Karpas-422 (cell line): Measurements from ENCODE around the gene ANGEL1. TPM values are rescaled to one million over a fixed set of nuclear protein-coding genes. Genes with fewer than 3 reads are reported as not detected.

ENCODE experiments used
- DNase-seq: peaks from one replicate; pipeline ENCODE4 v3.0.0-alpha.2; 2015
- H2AFZ ChIP-seq: fragments of 200-600 bp; sonication (generic); 2 replicates; pipeline ENCODE4 v1.6.1; 2014; ENCODE audit warnings: antibody characterized with exemption, low read length, mixed read lengths
- H3K27ac ChIP-seq: fragments of 200-600 bp; sonication (generic); 2 replicates; pipeline ENCODE4 v1.5.1; 2014; ENCODE audit warnings: mild to moderate bottlenecking, low read length, moderate library complexity
- H3K27me3 ChIP-seq: fragments of 200-600 bp; sonication (generic); 2 replicates; pipeline ENCODE4 v1.6.1; 2014; ENCODE audit warnings: low read length, mixed read lengths
- H3K36me3 ChIP-seq: fragments of 200-600 bp; sonication (generic); 2 replicates; pipeline ENCODE4 v1.6.1; 2014; ENCODE audit warnings: low read length, mixed read lengths; ENCODE audit not compliant: insufficient read depth
- H3K4me1 ChIP-seq: fragments of 200-600 bp; sonication (generic); 2 replicates; pipeline ENCODE4 v1.6.1; 2014; ENCODE audit warnings: mild to moderate bottlenecking, low read length, mixed read lengths
- H3K4me2 ChIP-seq: fragments of 200-600 bp; sonication (generic); 2 replicates; pipeline ENCODE4 v1.6.1; 2014; ENCODE audit warnings: low read length, low read depth, mild to moderate bottlenecking; ENCODE audit not compliant: poor library complexity, severe bottlenecking
- H3K4me3 ChIP-seq: fragments of 200-600 bp; sonication (generic); 2 replicates; pipeline ENCODE4 v1.5.1; 2014; ENCODE audit warnings: mild to moderate bottlenecking, antibody characterized with exemption, low read length, mixed read lengths
- H3K79me2 ChIP-seq: fragments of 200-600 bp; sonication (generic); 2 replicates; pipeline ENCODE4 v1.6.1; 2014; ENCODE audit warnings: mild to moderate bottlenecking, low read length, mixed read lengths
- H3K9ac ChIP-seq: fragments of 200-600 bp; sonication (generic); 2 replicates; pipeline ENCODE4 v1.6.0; 2014; ENCODE audit warnings: low read length
- H3K9me2 ChIP-seq: fragments of 200-600 bp; sonication (generic), shearing (Covaris generic); replicated peaks from 2 replicates; pipeline ENCODE4 v1.6.0; 2014; ENCODE audit warnings: mild to moderate bottlenecking, low read length, moderate library complexity; ENCODE audit not compliant: insufficient read depth
- H3K9me3 ChIP-seq: fragments of 300-700, 200-600 bp; sonication (generic); 2 replicates; pipeline ENCODE4 v1.6.1; 2014; ENCODE audit warnings: low read length, mixed read lengths
- H4K20me1 ChIP-seq: fragments of 200-600 bp; sonication (generic); 2 replicates; pipeline ENCODE4 v1.6.1; 2014; ENCODE audit warnings: mild to moderate bottlenecking, antibody characterized with exemption, low read length, low read depth; ENCODE audit not compliant: insufficient read depth
- total RNA-seq: library from RNA; depleted of rRNA; stranded (reverse); fragments of >200 nt; shearing (Covaris generic); gene quantifications from 2 replicates; pipeline ENCODE4 v1.2.3, GENCODE V29; 2014; ENCODE audit warnings: low replicate concordance; rRNA removed

The ANGEL1 gene
- total RNA-seq, 1 experiment from 2014 or later, result 29.4 TPM

GRCh38 chr14:76752744-76753143, 59.9 kb downstream of the ANGEL1 start:
- no peak overlapping the region for H2AFZ ChIP-seq
- DNase-seq, result no peak
- H3K4me2 ChIP-seq, result no peak overlapping the region
- H3K4me1 ChIP-seq, result no peaks in the 10 kb centered on the region
- no peaks in the 10 kb centered on the region for H4K20me1 ChIP-seq
- H3K4me3 ChIP-seq, result no peak overlapping the region
- H3K9ac ChIP-seq, result no peak overlapping the region
- H3K27ac ChIP-seq, result no peak overlapping the region
- H3K79me2 ChIP-seq, result no peaks in the 10 kb centered on the region
- H3K27me3 ChIP-seq, result no peaks in the 10 kb centered on the region
- no peaks in the 10 kb centered on the region for H3K9me3 ChIP-seq
- no peaks in the 10 kb centered on the region for H3K36me3 ChIP-seq
- no peaks in the 10 kb centered on the region for H3K9me2 ChIP-seq

- H3K4me1 ChIP-seq, result no peaks in the 10 kb centered on the region
- no peak overlapping the region for H3K4me3 ChIP-seq
- H4K20me1 ChIP-seq, result no peaks in the 10 kb centered on the region
- peaks cover 19% of the 10 kb centered on the region for H3K9me3 ChIP-seq
- H3K27me3 ChIP-seq, result no peaks in the 10 kb centered on the region
- H3K4me2 ChIP-seq, result no peak overlapping the region
- H3K79me2 ChIP-seq, result no peaks in the 10 kb centered on the region
- no peak overlapping the region for H3K9ac ChIP-seq
- no peaks in the 10 kb centered on the region for H3K36me3 ChIP-seq
- H2AFZ ChIP-seq, result no peak overlapping the region
- H3K9me2 ChIP-seq, result no peaks in the 10 kb centered on the region
- DNase-seq, result no peak
- H3K27ac ChIP-seq, result no peak overlapping the region
Measured at GRCh38 chr14:76742966-76743365, 69.7 kb downstream of the ANGEL1 start.

GRCh38 chr14:76742185-76742584, 70.5 kb downstream of the ANGEL1 start:
- H3K79me2 ChIP-seq, result no peaks in the 10 kb centered on the region
- H3K9me2 ChIP-seq, result no peaks in the 10 kb centered on the region
- no peak overlapping the region for H3K4me3 ChIP-seq
- H3K4me2 ChIP-seq, result no peak overlapping the region
- H3K4me1 ChIP-seq, result no peaks in the 10 kb centered on the region
- no peak overlapping the region for H3K9ac ChIP-seq
- no peaks in the 10 kb centered on the region for H3K36me3 ChIP-seq
- no peaks in the 10 kb centered on the region for H4K20me1 ChIP-seq
- H3K27ac ChIP-seq, result no peak overlapping the region
- no peak for DNase-seq
- no peak overlapping the region for H2AFZ ChIP-seq
- H3K27me3 ChIP-seq, result no peaks in the 10 kb centered on the region
- H3K9me3 ChIP-seq, result peaks cover 19% of the 10 kb centered on the region

- H3K4me1 ChIP-seq, result no peaks in the 10 kb centered on the region
- H2AFZ ChIP-seq, result no peak overlapping the region
- H3K4me3 ChIP-seq, result no peak overlapping the region
- H3K4me2 ChIP-seq, result no peak overlapping the region
- no peaks in the 10 kb centered on the region for H3K36me3 ChIP-seq
- DNase-seq, result no peak
- H3K27ac ChIP-seq, result no peak overlapping the region
- H3K27me3 ChIP-seq, result no peaks in the 10 kb centered on the region
- H4K20me1 ChIP-seq, result no peaks in the 10 kb centered on the region
- H3K79me2 ChIP-seq, result no peaks in the 10 kb centered on the region
- peaks cover 19% of the 10 kb centered on the region for H3K9me3 ChIP-seq
- no peak overlapping the region for H3K9ac ChIP-seq
- no peaks in the 10 kb centered on the region for H3K9me2 ChIP-seq
Measured at GRCh38 chr14:76741074-76741473, 71.6 kb downstream of the ANGEL1 start.

Other genes starting within 250 kb of the ANGEL1 start
- not detected in 2 replicates for gene VASH1, start 51.4 kb downstream of the ANGEL1 start, total RNA-seq
- gene LRRC74A, start 13.5 kb upstream of the ANGEL1 start, total RNA-seq, result not detected in 2 replicates
- 11.8 and 22.2 TPM in 2 replicates for gene IRF2BPL, start 215.8 kb upstream of the ANGEL1 start, total RNA-seq